HG02763 (cell line): ENCODE data around the gene ZNF557.

Experiments used
- ATAC-seq: cut with Tn5 transposase; IDR thresholded peaks from one replicate; pipeline ENCODE4 v1.9.1; 2021; ENCODE audit warnings: mild to moderate bottlenecking, moderate library complexity; ENCODE audit not compliant: unreplicated experiment

The ZNF557 gene

DNA sequence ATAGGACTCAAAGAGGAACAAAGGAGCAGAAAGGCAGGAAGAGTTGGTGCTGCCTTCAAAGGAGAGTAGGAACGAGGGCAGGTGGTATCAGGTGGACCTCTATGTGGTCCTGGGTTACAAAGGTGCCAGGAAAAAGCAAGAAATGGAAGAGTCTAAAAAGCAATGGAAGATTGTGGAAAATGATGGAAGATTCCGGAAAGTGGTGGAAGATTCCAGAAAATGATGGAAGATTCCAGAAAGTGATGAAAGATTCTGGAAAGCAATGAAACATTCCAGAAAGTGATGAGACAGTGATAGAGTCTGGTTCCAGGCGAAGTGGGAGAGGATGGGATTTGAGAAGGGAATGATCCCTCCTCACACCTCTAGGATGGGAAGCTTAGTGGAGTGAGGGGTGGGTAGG is 55.3 kb downstream of the ZNF557 start:
- no peak for ATAC-seq

- no peak for ATAC-seq
These were observed 55.7 kb downstream of the ZNF557 start for GRCh38 chr19:7125221-7125620.

- ATAC-seq: no peak
These were observed 56.6 kb downstream of the ZNF557 start for GRCh38 chr19:7126132-7126531.

DNA sequence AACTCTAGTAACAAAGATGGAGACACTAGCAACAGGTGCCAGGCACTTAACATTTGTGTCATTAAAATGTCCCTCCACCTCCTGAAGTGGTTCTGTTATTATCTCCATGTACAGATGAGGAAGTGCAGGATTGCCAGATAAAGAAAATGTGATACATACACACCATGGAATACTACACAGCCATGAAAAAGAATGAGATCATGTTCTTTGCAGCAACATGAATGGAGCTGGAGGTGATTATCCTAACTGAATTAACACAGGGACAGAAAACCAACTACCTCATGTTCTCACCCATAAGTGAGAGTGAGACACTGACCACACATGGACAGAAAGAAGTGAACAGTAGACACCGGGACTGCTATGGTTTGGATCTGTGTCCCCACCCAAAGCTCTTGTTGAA is 60.5 kb downstream of the ZNF557 start:
- no peak for ATAC-seq

DNA sequence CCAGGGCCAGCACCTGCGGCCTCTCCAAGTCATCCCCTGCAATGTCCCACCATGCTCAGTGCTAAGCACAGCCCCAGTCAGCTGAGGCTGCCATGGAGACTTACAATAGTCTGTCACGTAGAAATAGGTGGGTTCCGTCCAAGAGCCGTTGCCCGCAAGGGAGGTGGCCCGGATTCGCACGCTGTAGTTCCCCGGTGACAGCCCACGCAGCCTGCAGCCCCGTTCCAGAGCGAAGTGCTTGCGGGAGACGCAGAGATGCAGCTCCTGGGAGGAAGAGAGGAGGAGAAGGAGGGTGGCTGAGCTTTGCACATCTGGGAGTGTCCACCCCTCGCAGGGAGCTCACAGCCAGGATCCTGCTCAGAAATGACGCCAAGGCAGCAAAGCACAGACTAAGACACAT is 62.6 kb downstream of the ZNF557 start:
- no peak for ATAC-seq

- ATAC-seq: no peak
These were observed 67.6 kb downstream of the ZNF557 start for GRCh38 chr19:7137120-7137519.
